ENCODE measurements around the gene C22orf31.

DNA sequence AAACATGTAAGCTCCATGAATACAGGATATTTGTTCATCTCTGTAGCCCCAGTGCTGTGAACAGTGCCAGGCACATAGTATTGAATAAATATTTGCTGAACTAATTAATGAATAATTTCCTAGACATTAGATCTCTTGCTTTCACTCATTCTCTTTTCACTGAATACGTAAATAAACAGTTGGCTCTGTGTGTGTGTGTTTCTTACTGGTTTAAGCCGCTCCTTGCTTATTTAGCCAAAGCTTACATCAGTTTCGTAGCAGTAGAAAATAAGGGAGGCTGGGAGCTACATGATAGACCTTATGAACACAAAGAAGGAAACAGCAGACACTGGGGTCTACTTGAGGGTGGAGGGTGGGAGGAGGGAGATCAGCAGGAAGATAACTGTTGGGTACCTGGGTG, 28.4 kb upstream of the C22orf31 start:
- TF ChIP-seq ZFX (IDR thresholded peaks at IDR 0.05): no peak
- TF ChIP-seq, protein P1, sequence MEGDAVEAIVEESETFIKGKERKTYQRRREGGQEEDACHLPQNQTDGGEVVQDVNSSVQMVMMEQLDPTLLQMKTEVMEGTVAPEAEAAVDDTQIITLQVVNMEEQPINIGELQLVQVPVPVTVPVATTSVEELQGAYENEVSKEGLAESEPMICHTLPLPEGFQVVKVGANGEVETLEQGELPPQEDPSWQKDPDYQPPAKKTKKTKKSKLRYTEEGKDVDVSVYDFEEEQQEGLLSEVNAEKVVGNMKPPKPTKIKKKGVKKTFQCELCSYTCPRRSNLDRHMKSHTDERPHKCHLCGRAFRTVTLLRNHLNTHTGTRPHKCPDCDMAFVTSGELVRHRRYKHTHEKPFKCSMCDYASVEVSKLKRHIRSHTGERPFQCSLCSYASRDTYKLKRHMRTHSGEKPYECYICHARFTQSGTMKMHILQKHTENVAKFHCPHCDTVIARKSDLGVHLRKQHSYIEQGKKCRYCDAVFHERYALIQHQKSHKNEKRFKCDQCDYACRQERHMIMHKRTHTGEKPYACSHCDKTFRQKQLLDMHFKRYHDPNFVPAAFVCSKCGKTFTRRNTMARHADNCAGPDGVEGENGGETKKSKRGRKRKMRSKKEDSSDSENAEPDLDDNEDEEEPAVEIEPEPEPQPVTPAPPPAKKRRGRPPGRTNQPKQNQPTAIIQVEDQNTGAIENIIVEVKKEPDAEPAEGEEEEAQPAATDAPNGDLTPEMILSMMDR (conservative IDR thresholded peaks at IDR 0.05): no peak
